Activated CD8-positive, alpha-beta T cell treated with anti-CD3 and anti-CD28 coated beads for 36 hours (primary cell): Measurements from ENCODE around the gene NCS1. TPM values are rescaled to one million over a fixed set of nuclear protein-coding genes. Genes with fewer than 3 reads are reported as not detected.

Experiments
- ATAC-seq: fragments of 200-7000 bp; cut with Tn5 transposase; one replicate; pipeline ENCODE4 v1.10.0; 2021; ENCODE audit warnings: mild to moderate bottlenecking, moderate library complexity
- CTCF ChIA-PET: fragments of 350-600 bp; sonication (Branson Sonifier 250); formaldehyde crosslinking; loops from one replicate; lab custom pipeline; 2021; ENCODE audit warnings: antibody characterized with exemption; lab: Charles Lee
- POLR2A ChIA-PET: fragments of 350-600 bp; sonication (Branson Sonifier 250); formaldehyde crosslinking; loops from one replicate; lab custom pipeline; 2021; ENCODE audit warnings: antibody characterized with exemption; lab: Charles Lee
- DNase-seq: peaks from one replicate; pipeline ENCODE4 v3.0.0-alpha.2; 2020
- H3K27ac Mint-ChIP-seq: one replicate; pipeline ENCODE4 v1.8.0; 2021; ENCODE audit warnings: mild to moderate bottlenecking, mixed read lengths
- H3K27me3 Mint-ChIP-seq: one replicate; pipeline ENCODE4 v1.8.0; 2021; ENCODE audit warnings: mixed read lengths
- H3K36me3 Mint-ChIP-seq: one replicate; pipeline ENCODE4 v1.8.0; 2021; ENCODE audit warnings: low read depth, mixed read lengths
- H3K4me1 Mint-ChIP-seq: one replicate; pipeline ENCODE4 v1.8.0; 2021; ENCODE audit warnings: low read depth, mixed read lengths
- H3K4me3 Mint-ChIP-seq: one replicate; pipeline ENCODE4 v1.8.0; 2021; ENCODE audit warnings: mild to moderate bottlenecking, moderate library complexity, mixed read lengths
- H3K9me3 Mint-ChIP-seq: one replicate; pipeline ENCODE4 v1.8.0; 2021; ENCODE audit warnings: mixed read lengths
- CTCF ChIP-seq: fragments of 200-600 bp; IDR thresholded peaks from one replicate; pipeline ENCODE4 v1.8.0; 2022; ENCODE audit warnings: antibody characterized with exemption, mild to moderate bottlenecking
- intact Hi-C: fragments of 100-400 bp; cut with micrococcal nuclease; formaldehyde crosslinking; loops from one replicate; pipeline ENCODE4 v1.10.0; 2022
- total RNA-seq, 2 experiments: library from RNA; stranded (reverse); gene quantifications; one replicate each; pipeline ENCODE4 v1.2.3, GENCODE V29; 2021

The NCS1 gene
- total RNA-seq, 2 experiments from 2014 or later, result 21.2 to 21.3 TPM

- Mint-ChIP-seq H3K27ac (peak overlapping the region; percentile 99), H3K9me3 (peaks cover 1% of the 10 kb centered on the region), H3K36me3 (peaks cover 49% of the 10 kb centered on the region), H3K4me1 (peaks cover 54% of the 10 kb centered on the region), H3K27me3 (no peaks in the 10 kb centered on the region), H3K4me3 (peak overlapping the region; percentile 73)
- CTCF ChIA-PET, result interaction anchor here (1.1 to 2.5 kb wide), 6 partner anchors 13 to 118 kb away, joined by 3 to 27 read pairs (median 6); no protein-coding TSS in a partner anchor
- intact Hi-C loops, result loop anchor here (5.0 kb wide), 1 partner anchor 109 kb away; no protein-coding TSS in a partner anchor
- TF ChIP-seq CTCF, result no peak
- peak; percentile 77 for ATAC-seq
- POLR2A ChIA-PET, result interaction anchor here (0.7 to 4.8 kb wide), 10 partner anchors 10 to 144 kb away, joined by 3 to 65 read pairs (median 4); partner anchors contain the start of gene NCS1
- peak; percentile 91 for DNase-seq
Measured at GRCh38 chr9:130128251-130128650, 44.0 kb upstream of the NCS1 start.

GRCh38 chr9:130128733-130129431, 43.3 kb upstream of the NCS1 start:
- Mint-ChIP-seq H3K9me3 (peaks cover 1% of the 10 kb centered on the region), H3K27me3 (no peaks in the 10 kb centered on the region), H3K36me3 (peaks cover 47% of the 10 kb centered on the region), H3K27ac (peak overlapping the region; percentile 99), H3K4me3 (peak overlapping the region; percentile 73), H3K4me1 (peaks cover 52% of the 10 kb centered on the region)
- TF ChIP-seq CTCF, result no peak
- intact Hi-C loops, result loop anchor here (5.0 kb wide), 1 partner anchor 108 kb away; no protein-coding TSS in a partner anchor
- DNase-seq (peak; percentile 83), ATAC-seq (peak; percentile 87)
- POLR2A ChIA-PET, result interaction anchor here (0.7 to 4.8 kb wide), 10 partner anchors 10 to 128 kb away, joined by 3 to 65 read pairs (median 4); partner anchors contain the start of gene NCS1
- CTCF ChIA-PET, result interaction anchor here (1.0 to 2.5 kb wide), 6 partner anchors 13 to 112 kb away, joined by 3 to 27 read pairs (median 6); no protein-coding TSS in a partner anchor

DNA sequence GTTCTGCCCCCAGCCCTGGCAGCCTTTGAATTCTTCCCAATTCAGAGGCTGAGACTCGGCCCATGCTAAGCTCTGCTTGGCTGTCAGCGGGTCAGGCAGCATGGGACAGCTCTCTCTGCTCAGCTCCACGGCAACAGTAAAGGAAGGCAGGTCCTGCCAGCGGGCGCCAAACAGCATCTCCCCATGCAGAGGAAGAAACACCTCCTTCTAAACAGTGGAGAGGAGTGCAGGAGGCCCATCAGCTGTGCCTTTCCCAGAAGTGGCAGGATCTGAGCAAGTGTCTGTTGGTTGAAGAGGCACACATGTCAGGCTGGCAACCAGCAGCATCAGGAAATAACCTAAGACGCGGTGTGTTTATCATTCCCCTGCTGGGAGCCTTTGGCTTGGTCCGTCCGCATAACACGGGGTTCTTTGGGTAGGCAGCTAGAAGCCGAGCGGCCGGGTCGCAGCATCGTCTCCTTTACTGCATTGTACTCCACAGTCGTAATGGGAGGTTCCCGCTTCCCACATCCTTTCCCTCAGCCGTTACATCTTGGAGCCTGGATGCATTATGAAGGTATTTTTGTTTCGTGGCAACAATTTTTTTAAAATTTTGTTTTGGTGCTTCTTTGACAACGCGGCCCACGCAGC, 42.7 kb upstream of the NCS1 start:
- no peak for TF ChIP-seq CTCF
- peaks cover 50% of the 10 kb centered on the region for H3K4me1 Mint-ChIP-seq
- H3K36me3 Mint-ChIP-seq, result peaks cover 40% of the 10 kb centered on the region
- H3K9me3 Mint-ChIP-seq, result peaks cover 1% of the 10 kb centered on the region
- CTCF ChIA-PET, result interaction anchor here (1.0 to 2.5 kb wide), 3 partner anchors 12 to 88 kb away, joined by 3 to 27 read pairs (median 13); no protein-coding TSS in a partner anchor
- peak overlapping the region; percentile 99 for H3K27ac Mint-ChIP-seq
- ATAC-seq (no peak), DNase-seq (peak; percentile 52)
- POLR2A ChIA-PET, result interaction anchor here (0.7 to 4.8 kb wide), 6 partner anchors 11 to 110 kb away, joined by 3 to 65 read pairs (median 6); no protein-coding TSS in a partner anchor
- H3K4me3 Mint-ChIP-seq, result peak overlapping the region; percentile 73
- intact Hi-C loops, result loop anchor here (5.0 kb wide), 1 partner anchor 108 kb away; no protein-coding TSS in a partner anchor
- no peaks in the 10 kb centered on the region for H3K27me3 Mint-ChIP-seq

DNA sequence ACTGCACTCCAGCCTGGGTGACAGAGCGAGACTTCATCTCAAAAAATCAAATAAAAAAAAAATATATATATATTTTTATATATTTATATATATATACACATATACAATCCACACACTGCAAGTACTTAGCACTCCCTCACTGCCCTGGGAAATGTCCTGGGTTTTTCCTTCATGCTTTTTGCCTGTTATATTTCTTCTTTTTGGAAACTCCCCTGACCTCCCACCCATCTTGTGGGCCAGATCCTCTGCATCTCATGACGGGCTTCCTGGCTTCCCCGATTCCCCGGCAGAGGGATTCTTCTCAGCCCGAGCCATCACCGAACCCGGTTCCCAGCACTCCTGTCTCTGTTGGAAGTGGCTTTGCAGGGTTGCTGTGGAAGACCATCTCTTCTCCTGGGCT, 39.5 kb upstream of the NCS1 start:
- ATAC-seq, result no peak
- Mint-ChIP-seq H3K4me3 (no peak overlapping the region), H3K27ac (no peak overlapping the region), H3K9me3 (peaks cover 1% of the 10 kb centered on the region), H3K27me3 (no peaks in the 10 kb centered on the region), H3K4me1 (peaks cover 53% of the 10 kb centered on the region), H3K36me3 (peaks cover 53% of the 10 kb centered on the region)
- ChIA-PET CTCF (no interaction called here), POLR2A (interaction anchor here (0.6 kb wide), 1 partner anchor 9 kb away, joined by 3 read pairs; no protein-coding TSS in a partner anchor)
- DNase-seq, result no peak
- intact Hi-C loops, result no loop called here
- no peak for TF ChIP-seq CTCF
